ENCODE measurements around the gene FBXL19.

DNA sequence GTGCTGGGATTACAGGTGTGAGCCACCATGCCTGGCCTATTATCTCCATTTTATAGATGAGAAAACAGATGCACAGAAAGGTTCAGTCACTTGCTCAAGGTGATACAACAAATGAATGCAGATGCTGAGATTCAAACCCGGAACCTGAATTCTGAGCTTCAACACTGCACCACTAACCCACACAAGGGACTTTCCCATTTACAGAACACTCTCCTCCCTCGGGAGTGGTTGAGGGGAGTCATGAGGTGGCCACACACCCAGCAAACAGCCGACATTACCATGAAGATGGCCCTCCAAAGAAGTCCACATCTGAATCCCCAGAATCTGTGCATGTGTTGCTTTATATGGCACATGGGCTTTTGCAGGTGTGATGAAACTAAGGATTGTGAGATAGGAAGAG lies 38.6 kb upstream of the FBXL19 start:
- TF ChIP-seq CTCF (optimal IDR thresholded peaks at IDR 0.05 in 1 of 3, IDR thresholded peaks at IDR 0.05 in 1 of 3, conservative IDR thresholded peaks at IDR 0.05 in 1 of 3; ENCODE audit: extremely low read depth in 1 of 3, insufficient read depth in 2 of 3, low read length in 3 of 3): no peak
- no peak for TF ChIP-seq EZH2 (IDR thresholded peaks at IDR 0.05; ENCODE audit: low read length)
